OCI-LY7 (cell line): ENCODE results near the gene OPCML. TPM values are rescaled to one million over a fixed set of nuclear protein-coding genes. Genes with fewer than 3 reads are reported as not detected.

ENCODE experiments used
- BruUV-seq: library from RNA; stranded (reverse); fragments of 400-500 nt; replicated peaks from 2 replicates; lab custom pipeline; 2021; lab: Mats Ljungman, UMichigan
- CTCF ChIA-PET: fragments of 300-600 bp; sonication (Branson Sonifier 250); formaldehyde crosslinking; loops from one replicate; lab custom pipeline; 2022; ENCODE audit warnings: antibody characterized with exemption; ENCODE audit not compliant: unreplicated experiment; lab: Charles Lee
- POLR2A ChIA-PET: fragments of 300-600 bp; sonication (Branson Sonifier 250); formaldehyde crosslinking; loops from one replicate; lab custom pipeline; 2022; ENCODE audit warnings: antibody characterized with exemption; lab: Charles Lee
- DNase-seq: peaks from one replicate; pipeline ENCODE4 v3.0.0-alpha.2; 2015; ENCODE audit warnings: low spot score
- H2AFZ ChIP-seq: fragments of 200-600 bp; sonication (generic), shearing (Covaris generic); 2 replicates; pipeline ENCODE4 v1.6.1; 2014; ENCODE audit warnings: mild to moderate bottlenecking, antibody characterized with exemption, low read length, moderate library complexity
- H3K27ac ChIP-seq: fragments of 200-600 bp; sonication (generic); 2 replicates; pipeline ENCODE4 v1.5.1; 2014; ENCODE audit warnings: mixed run types, low read depth, mild to moderate bottlenecking, moderate library complexity, low read length, inconsistent platforms; ENCODE audit not compliant: poor library complexity, severe bottlenecking
- H3K36me3 ChIP-seq: fragments of 200-600 bp; sonication (generic); 2 replicates; pipeline ENCODE4 v1.6.1; 2014; ENCODE audit warnings: mild to moderate bottlenecking, antibody characterized with exemption, low read length, moderate library complexity, mixed read lengths; ENCODE audit not compliant: insufficient read depth
- H3K4me1 ChIP-seq: fragments of 200-600 bp; sonication (generic); 2 replicates; pipeline ENCODE4 v1.5.1; 2014; ENCODE audit warnings: mild to moderate bottlenecking, low read length; ENCODE audit not compliant: insufficient read depth, poor library complexity, severe bottlenecking
- H3K4me2 ChIP-seq: fragments of 200-600 bp; sonication (generic); 2 replicates; pipeline ENCODE4 v1.6.1; 2014; ENCODE audit warnings: mild to moderate bottlenecking, low read length
- H3K4me3 ChIP-seq: fragments of 200-600 bp; sonication (generic); 2 replicates; pipeline ENCODE4 v1.5.1; 2014; ENCODE audit warnings: mild to moderate bottlenecking, low read depth, low read length; ENCODE audit not compliant: poor library complexity, severe bottlenecking
- H3K79me2 ChIP-seq: fragments of 200-600 bp; sonication (generic); 2 replicates; pipeline ENCODE4 v1.6.1; 2016; ENCODE audit warnings: low read depth, mild to moderate bottlenecking, low read length, moderate library complexity, mixed read lengths; ENCODE audit not compliant: insufficient read depth
- H3K9me2 ChIP-seq: fragments of 200-600 bp; sonication (generic); 2 replicates; pipeline ENCODE4 v1.6.1; 2016; ENCODE audit warnings: mild to moderate bottlenecking, low read length, mixed read lengths; ENCODE audit not compliant: insufficient read depth
- H3K9me3 ChIP-seq: fragments of 200-600 bp; sonication (generic); 2 replicates; pipeline ENCODE4 v1.6.1; 2014; ENCODE audit warnings: mild to moderate bottlenecking, mixed run types, low read length, mixed read lengths
- H4K20me1 ChIP-seq: fragments of 200-600 bp; sonication (generic); 2 replicates; pipeline ENCODE4 v1.6.1; 2014; ENCODE audit warnings: mild to moderate bottlenecking, antibody characterized with exemption, low read length, moderate library complexity, mixed read lengths; ENCODE audit not compliant: insufficient read depth
- EZH2phosphoT487 ChIP-seq: fragments of 200-600 bp; sonication (generic); IDR thresholded peaks from 2 replicates; pipeline ENCODE4 v1.6.1; 2018; ENCODE audit warnings: low read depth, borderline replicate concordance, mild to moderate bottlenecking, mixed run types, antibody characterized with exemption, low read length, moderate library complexity, mixed read lengths
- intact Hi-C: fragments of 100-400 bp; cut with micrococcal nuclease; formaldehyde crosslinking; loops from one replicate; pipeline ENCODE4 v1.10.0; 2022; ENCODE audit not compliant: unreplicated experiment
- total RNA-seq, 2 experiments: library from RNA; depleted of rRNA in 1 of 2; stranded (reverse); fragments of >200 nt in 1 of 2; shearing (Covaris generic) in 1 of 2; gene quantifications; 2 replicates each; pipeline ENCODE4 v1.2.3, GENCODE V29; 2014 to 2022
- TF ChIP-seq, protein P1 (sequence below): fragments of 200-600 bp; sonication (generic); conservative IDR thresholded peaks from 2 replicates; pipeline ENCODE4 v1.5.1; 2014; ENCODE audit warnings: mild to moderate bottlenecking, antibody characterized with exemption, low read length, moderate library complexity, mixed read lengths

OPCML gene
- total RNA-seq, 2 experiments from 2014 or later, result not detected

- intact Hi-C loops, result no loop called here
- Histone ChIP-seq H3K4me2 (no peak overlapping the region), H3K9me3 (no peaks in the 10 kb centered on the region), H3K4me3 (no peak overlapping the region), H3K4me1 (no peaks in the 10 kb centered on the region), H2AFZ (no peak overlapping the region), H3K27ac (no peak overlapping the region), H3K9me2 (no peaks in the 10 kb centered on the region), H3K79me2 (no peaks in the 10 kb centered on the region), H4K20me1 (no peaks in the 10 kb centered on the region), H3K36me3 (no peaks in the 10 kb centered on the region)
- BruUV-seq, result no TSS peak
- TF ChIP-seq EZH2phosphoT487, result no peak
- TF ChIP-seq, protein P1, sequence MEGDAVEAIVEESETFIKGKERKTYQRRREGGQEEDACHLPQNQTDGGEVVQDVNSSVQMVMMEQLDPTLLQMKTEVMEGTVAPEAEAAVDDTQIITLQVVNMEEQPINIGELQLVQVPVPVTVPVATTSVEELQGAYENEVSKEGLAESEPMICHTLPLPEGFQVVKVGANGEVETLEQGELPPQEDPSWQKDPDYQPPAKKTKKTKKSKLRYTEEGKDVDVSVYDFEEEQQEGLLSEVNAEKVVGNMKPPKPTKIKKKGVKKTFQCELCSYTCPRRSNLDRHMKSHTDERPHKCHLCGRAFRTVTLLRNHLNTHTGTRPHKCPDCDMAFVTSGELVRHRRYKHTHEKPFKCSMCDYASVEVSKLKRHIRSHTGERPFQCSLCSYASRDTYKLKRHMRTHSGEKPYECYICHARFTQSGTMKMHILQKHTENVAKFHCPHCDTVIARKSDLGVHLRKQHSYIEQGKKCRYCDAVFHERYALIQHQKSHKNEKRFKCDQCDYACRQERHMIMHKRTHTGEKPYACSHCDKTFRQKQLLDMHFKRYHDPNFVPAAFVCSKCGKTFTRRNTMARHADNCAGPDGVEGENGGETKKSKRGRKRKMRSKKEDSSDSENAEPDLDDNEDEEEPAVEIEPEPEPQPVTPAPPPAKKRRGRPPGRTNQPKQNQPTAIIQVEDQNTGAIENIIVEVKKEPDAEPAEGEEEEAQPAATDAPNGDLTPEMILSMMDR, result no peak
- POLR2A ChIA-PET, result no interaction called here
- CTCF ChIA-PET, result no interaction called here
- no peak for DNase-seq
These were observed 606.4 kb downstream of the OPCML start for GRCh38 chr11:132925825-132926469.

DNA sequence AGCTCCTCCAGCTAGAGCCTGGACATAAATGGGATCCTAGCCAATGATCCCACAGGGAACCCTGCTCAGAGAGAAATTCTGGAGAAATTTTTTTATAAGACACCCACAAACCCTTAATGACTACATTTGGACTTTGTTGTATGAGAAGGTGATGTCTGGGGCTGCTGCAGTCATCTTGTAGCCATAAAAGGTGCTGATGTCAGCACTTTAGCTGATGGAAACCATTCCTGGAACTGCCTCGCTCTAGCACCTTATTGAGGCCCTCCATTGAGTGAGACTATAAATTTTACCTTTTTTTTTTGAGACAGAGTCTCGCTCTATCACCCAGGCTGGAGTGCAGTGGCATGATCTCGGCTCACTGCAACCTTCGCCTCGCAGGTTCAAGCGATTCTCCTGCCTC lies 610.7 kb downstream of the OPCML start:
- no peaks in the 10 kb centered on the region for H4K20me1 ChIP-seq
- H3K9me2 ChIP-seq, result no peaks in the 10 kb centered on the region
- no peaks in the 10 kb centered on the region for H3K79me2 ChIP-seq
- no peak for DNase-seq
- H3K4me3 ChIP-seq, result no peak overlapping the region
- TF ChIP-seq, protein P1, result no peak
- TF ChIP-seq EZH2phosphoT487, result no peak
- ChIA-PET CTCF (no interaction called here), POLR2A (no interaction called here)
- H3K27ac ChIP-seq, result no peak overlapping the region
- H2AFZ ChIP-seq, result no peak overlapping the region
- intact Hi-C loops, result no loop called here
- H3K9me3 ChIP-seq, result no peaks in the 10 kb centered on the region
- H3K36me3 ChIP-seq, result no peaks in the 10 kb centered on the region
- no peaks in the 10 kb centered on the region for H3K4me1 ChIP-seq
- no peak overlapping the region for H3K4me2 ChIP-seq
- BruUV-seq, result no TSS peak

DNA sequence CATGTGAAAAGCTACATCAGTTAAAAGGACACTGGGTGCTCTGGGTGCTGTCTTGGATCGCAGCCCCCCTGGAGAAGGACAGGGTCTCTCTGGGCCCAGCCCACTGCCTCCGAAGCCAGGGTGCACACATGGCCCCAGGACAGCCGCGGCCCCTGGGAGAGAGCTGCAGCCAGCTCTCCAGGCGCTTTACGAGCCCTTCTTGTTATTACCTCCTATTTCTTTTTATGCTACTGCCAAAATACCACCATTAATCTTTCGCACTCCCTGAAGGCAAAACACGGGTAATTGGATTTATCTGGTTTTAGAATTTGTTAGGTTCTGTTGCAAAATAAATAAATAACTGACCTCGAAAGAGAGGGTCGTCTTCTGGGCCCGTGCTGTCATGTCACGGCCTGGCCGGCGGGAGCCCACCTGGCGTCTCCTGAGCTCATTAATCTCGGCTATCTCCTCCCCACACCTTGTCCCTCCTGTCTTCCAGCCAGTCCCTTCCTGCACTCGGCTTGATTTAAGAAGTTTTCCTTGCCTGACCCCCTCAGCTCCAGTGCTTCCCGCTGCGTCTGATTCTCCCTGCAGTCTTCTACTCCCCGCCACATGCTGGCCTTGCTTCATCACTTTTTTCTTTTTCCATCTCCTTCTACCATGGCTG lies 611.7 kb downstream of the OPCML start:
- Histone ChIP-seq H3K9me2 (no peaks in the 10 kb centered on the region), H3K4me1 (no peaks in the 10 kb centered on the region), H3K79me2 (no peaks in the 10 kb centered on the region), H2AFZ (no peak overlapping the region), H3K4me3 (no peak overlapping the region), H3K27ac (no peak overlapping the region), H3K36me3 (no peaks in the 10 kb centered on the region), H3K9me3 (no peaks in the 10 kb centered on the region), H4K20me1 (no peaks in the 10 kb centered on the region), H3K4me2 (no peak overlapping the region)
- BruUV-seq, result no TSS peak
- intact Hi-C loops, result no loop called here
- ChIA-PET CTCF (no interaction called here), POLR2A (no interaction called here)
- TF ChIP-seq EZH2phosphoT487, result no peak
- TF ChIP-seq, protein P1, result no peak
- DNase-seq, result no peak
